ENCODE measurements around the gene CPNE8. TPM values are rescaled to one million over a fixed set of nuclear protein-coding genes. Genes with fewer than 3 reads are reported as not detected.

CPNE8 gene
- total RNA-seq, 4 donors from 2014 or later, result 10.5 to 18.1 (median 15.1) TPM

DNA sequence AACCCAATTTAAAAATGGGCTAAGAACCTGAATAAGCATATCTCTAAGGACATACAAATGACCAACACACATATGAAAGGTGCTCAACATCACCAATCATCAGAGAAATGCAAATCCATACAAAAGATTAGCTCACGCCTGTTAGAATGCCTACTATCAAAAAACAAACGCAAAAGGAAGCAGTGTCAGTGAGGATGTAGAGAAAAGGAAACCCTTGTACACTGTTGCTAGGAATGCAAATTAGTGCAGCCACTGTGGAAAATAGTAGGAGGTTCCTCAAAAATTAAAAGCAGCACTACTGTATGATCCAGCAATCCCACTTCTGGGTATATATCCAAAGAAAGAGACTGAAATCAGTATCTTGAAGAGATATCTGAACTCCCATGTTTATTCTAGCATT is 133.0 kb downstream of the CPNE8 start:
- Histone ChIP-seq H3K27ac (no peak overlapping the region), H3K27me3 (no peaks in the 10 kb centered on the region), H3K36me3 (peaks cover 0 to 3% (median 0%) of the 10 kb centered on the region in 3 donors), H3K4me1 (no peaks in the 10 kb centered on the region), H3K4me3 (no peak overlapping the region), H3K9me3 (no peaks in the 10 kb centered on the region)
- TF ChIP-seq POLR2A (IDR thresholded peaks at IDR 0.05), result no peak
- TF ChIP-seq, protein P1, sequence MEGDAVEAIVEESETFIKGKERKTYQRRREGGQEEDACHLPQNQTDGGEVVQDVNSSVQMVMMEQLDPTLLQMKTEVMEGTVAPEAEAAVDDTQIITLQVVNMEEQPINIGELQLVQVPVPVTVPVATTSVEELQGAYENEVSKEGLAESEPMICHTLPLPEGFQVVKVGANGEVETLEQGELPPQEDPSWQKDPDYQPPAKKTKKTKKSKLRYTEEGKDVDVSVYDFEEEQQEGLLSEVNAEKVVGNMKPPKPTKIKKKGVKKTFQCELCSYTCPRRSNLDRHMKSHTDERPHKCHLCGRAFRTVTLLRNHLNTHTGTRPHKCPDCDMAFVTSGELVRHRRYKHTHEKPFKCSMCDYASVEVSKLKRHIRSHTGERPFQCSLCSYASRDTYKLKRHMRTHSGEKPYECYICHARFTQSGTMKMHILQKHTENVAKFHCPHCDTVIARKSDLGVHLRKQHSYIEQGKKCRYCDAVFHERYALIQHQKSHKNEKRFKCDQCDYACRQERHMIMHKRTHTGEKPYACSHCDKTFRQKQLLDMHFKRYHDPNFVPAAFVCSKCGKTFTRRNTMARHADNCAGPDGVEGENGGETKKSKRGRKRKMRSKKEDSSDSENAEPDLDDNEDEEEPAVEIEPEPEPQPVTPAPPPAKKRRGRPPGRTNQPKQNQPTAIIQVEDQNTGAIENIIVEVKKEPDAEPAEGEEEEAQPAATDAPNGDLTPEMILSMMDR (IDR thresholded peaks at IDR 0.05), result no peak
- 66 to 76% methylated on average over 2 of the region's 2 CpGs for WGBS, 2 donors
- no peak for DNase-seq
- intact Hi-C loops (cut with DNase I), result no loop called here

- intact Hi-C loops (cut with DNase I), result no loop called here
- DNase-seq, result no peak
- Histone ChIP-seq H3K9me3 (no peaks in the 10 kb centered on the region), H3K36me3 (peaks cover 0 to 3% (median 0%) of the 10 kb centered on the region in 3 donors), H3K27ac (no peak overlapping the region), H3K4me1 (no peaks in the 10 kb centered on the region), H3K4me3 (no peak overlapping the region), H3K27me3 (no peaks in the 10 kb centered on the region)
- no peak for TF ChIP-seq POLR2A (IDR thresholded peaks at IDR 0.05)
- TF ChIP-seq, protein P1 (IDR thresholded peaks at IDR 0.05), result no peak
- whole genome bisulfite sequencing, 2 donors, result 81 to 87% methylated on average over 1 of the region's 1 CpG
Observed at GRCh38 chr12:38771871-38772270, 133.5 kb downstream of the CPNE8 start.

- intact Hi-C loops (cut with DNase I), result no loop called here
- no peaks in the 10 kb centered on the region for H3K9me3 ChIP-seq
- WGBS, 2 donors, result 40 to 54% methylated on average over 3 of the region's 3 CpGs
- TF ChIP-seq, protein P1 (IDR thresholded peaks at IDR 0.05), result no peak
- TF ChIP-seq POLR2A (IDR thresholded peaks at IDR 0.05), result no peak
- H3K4me1 ChIP-seq, result peaks cover 0 to 16% (median 0%) of the 10 kb centered on the region in 3 donors
- H3K27ac ChIP-seq, result peak overlapping the region in 1 of 4 donors; percentile 25
- peaks cover 0 to 5% (median 3%) of the 10 kb centered on the region in 3 donors for H3K36me3 ChIP-seq
- DNase-seq, result no peak
- no peak overlapping the region for H3K4me3 ChIP-seq
- no peaks in the 10 kb centered on the region for H3K27me3 ChIP-seq
Observed at GRCh38 chr12:38761636-38762342, 143.6 kb downstream of the CPNE8 start.

- intact Hi-C loops (cut with DNase I), result no loop called here
- H3K4me3 ChIP-seq, result no peak overlapping the region
- H3K27ac ChIP-seq, result no peak overlapping the region
- WGBS, 2 donors, result 91 to 100% methylated on average over 1 of the region's 1 CpG
- H3K36me3 ChIP-seq, result peaks cover 0 to 5% (median 3%) of the 10 kb centered on the region in 3 donors
- no peak for TF ChIP-seq POLR2A (IDR thresholded peaks at IDR 0.05)
- no peaks in the 10 kb centered on the region for H3K27me3 ChIP-seq
- no peaks in the 10 kb centered on the region for H3K9me3 ChIP-seq
- no peak for DNase-seq
- peaks cover 0 to 16% (median 0%) of the 10 kb centered on the region in 3 donors for H3K4me1 ChIP-seq
Observed at GRCh38 chr12:38761111-38761510, 144.3 kb downstream of the CPNE8 start.

- intact Hi-C loops (cut with DNase I), result no loop called here
- Histone ChIP-seq H3K4me3 (no peak overlapping the region), H3K36me3 (peaks cover 0 to 5% (median 3%) of the 10 kb centered on the region in 3 donors), H3K27me3 (no peaks in the 10 kb centered on the region), H3K9me3 (no peaks in the 10 kb centered on the region), H3K27ac (no peak overlapping the region), H3K4me1 (peaks cover 0 to 16% (median 0%) of the 10 kb centered on the region in 3 donors)
- DNase-seq, result no peak
- TF ChIP-seq POLR2A (IDR thresholded peaks at IDR 0.05), result no peak
- TF ChIP-seq, protein P1 (IDR thresholded peaks at IDR 0.05), result no peak
Observed at GRCh38 chr12:38759621-38760020, 145.8 kb downstream of the CPNE8 start.
